ENCODE measurements around the gene HMGB4.

Gene HMGB4

GRCh38 chr1:33848205-33848937 lies 15.5 kb upstream of the HMGB4 start:
- DNase-seq (ENCODE audit: low spot score), result no peak
- FAIRE-seq, result no peak

- DNase-seq (ENCODE audit: low spot score), result no peak
- no peak for FAIRE-seq
Measured at GRCh38 chr1:33849211-33849610, 14.7 kb upstream of the HMGB4 start.

- FAIRE-seq (no peak), DNase-seq (ENCODE audit: low spot score) (no peak)
Measured at GRCh38 chr1:33850481-33850880, 13.4 kb upstream of the HMGB4 start.

GRCh38 chr1:33852711-33853110 lies 11.2 kb upstream of the HMGB4 start:
- DNase-seq (ENCODE audit: low spot score), result no peak
- no peak for FAIRE-seq

GRCh38 chr1:33853431-33853830 lies 10.4 kb upstream of the HMGB4 start:
- FAIRE-seq (no peak), DNase-seq (ENCODE audit: low spot score) (no peak)

GRCh38 chr1:33854091-33854490 lies 9.8 kb upstream of the HMGB4 start:
- DNase-seq (ENCODE audit: low spot score), result no peak
- FAIRE-seq, result no peak

- FAIRE-seq (no peak), DNase-seq (ENCODE audit: low spot score) (no peak)
Measured at GRCh38 chr1:33860671-33861070, 3.2 kb upstream of the HMGB4 start.

- FAIRE-seq (no peak), DNase-seq (ENCODE audit: low spot score) (no peak)
Measured at GRCh38 chr1:33864460-33865389, 846 bp downstream of the HMGB4 start.

GRCh38 chr1:33866281-33866680 lies 2.4 kb downstream of the HMGB4 start:
- FAIRE-seq, result no peak
- no peak for DNase-seq (ENCODE audit: low spot score)

GRCh38 chr1:33867684-33868083 lies 3.8 kb downstream of the HMGB4 start:
- FAIRE-seq, result no peak
- DNase-seq (ENCODE audit: low spot score), result no peak

- FAIRE-seq (no peak), DNase-seq (ENCODE audit: low spot score) (no peak)
Measured at GRCh38 chr1:33872275-33872674, 8.4 kb downstream of the HMGB4 start.

GRCh38 chr1:33872683-33873082 lies 8.8 kb downstream of the HMGB4 start:
- no peak for FAIRE-seq
- DNase-seq (ENCODE audit: low spot score), result no peak

GRCh38 chr1:33874636-33875035 lies 10.8 kb downstream of the HMGB4 start:
- FAIRE-seq, result no peak

GRCh38 chr1:33875862-33876261 lies 12.0 kb downstream of the HMGB4 start:
- no peak for FAIRE-seq
- no peak for DNase-seq (ENCODE audit: low spot score)

More at GRCh38 chr1:33874636-33875035, 10.8 kb downstream of the HMGB4 start:
- DNase-seq (ENCODE audit: low spot score), result no peak

- FAIRE-seq (no peak), DNase-seq (ENCODE audit: low spot score) (no peak)
Measured at GRCh38 chr1:33876970-33877650, 13.2 kb downstream of the HMGB4 start.

GRCh38 chr1:33878392-33878791 lies 14.5 kb downstream of the HMGB4 start:
- FAIRE-seq (no peak), DNase-seq (ENCODE audit: low spot score) (no peak)

GRCh38 chr1:33880305-33880704 lies 16.4 kb downstream of the HMGB4 start:
- DNase-seq (ENCODE audit: low spot score), result no peak
- no peak for FAIRE-seq

GRCh38 chr1:33886496-33886895 lies 22.6 kb downstream of the HMGB4 start:
- no peak for FAIRE-seq

GRCh38 chr1:33893147-33893830 lies 29.4 kb downstream of the HMGB4 start:
- no peak for FAIRE-seq

More at GRCh38 chr1:33886496-33886895, 22.6 kb downstream of the HMGB4 start:
- no peak for DNase-seq (ENCODE audit: low spot score)

GRCh38 chr1:33895396-33895795 lies 31.5 kb downstream of the HMGB4 start:
- no peak for DNase-seq (ENCODE audit: low spot score)
- no peak for FAIRE-seq

More at GRCh38 chr1:33893147-33893830, 29.4 kb downstream of the HMGB4 start:
- DNase-seq (ENCODE audit: low spot score), result no peak

- FAIRE-seq (no peak), DNase-seq (ENCODE audit: low spot score) (no peak)
Measured at GRCh38 chr1:33895976-33896375, 32.1 kb downstream of the HMGB4 start.

All from RCC 7860 (cell line).